HG03571 (cell line): ENCODE data around the gene SLC5A5.
"Not testable (repeated sequence)": the region's sequence is repeated elsewhere in the genome, so short reads cannot be mapped to it uniquely, and the experiment has no call there.

Experiments used
- ATAC-seq: cut with Tn5 transposase; IDR thresholded peaks from one replicate; pipeline ENCODE4 v1.9.1; 2021; ENCODE audit not compliant: unreplicated experiment

SLC5A5 gene

DNA sequence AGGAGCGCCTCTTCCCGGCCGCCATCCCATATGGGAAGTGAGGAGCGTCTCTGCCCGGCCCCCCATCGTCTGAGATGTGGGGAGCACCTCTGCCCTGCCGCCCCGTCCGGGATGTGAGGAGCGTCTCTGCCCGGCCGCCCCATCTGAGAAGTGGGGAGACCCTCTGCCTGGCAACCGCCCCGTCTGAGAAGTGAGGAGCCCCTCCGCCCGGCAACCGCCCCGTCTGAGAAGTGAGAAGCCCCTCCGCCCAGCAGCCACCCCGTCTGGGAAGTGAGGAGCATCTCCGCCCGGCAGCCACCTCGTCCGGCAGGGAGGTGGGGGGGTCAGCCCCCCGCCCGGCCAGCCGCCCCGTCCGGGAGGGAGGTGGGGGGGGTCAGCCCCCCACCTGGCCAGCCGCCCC, 46.4 kb downstream of the SLC5A5 start:
- ATAC-seq = not testable (repeated sequence)

DNA sequence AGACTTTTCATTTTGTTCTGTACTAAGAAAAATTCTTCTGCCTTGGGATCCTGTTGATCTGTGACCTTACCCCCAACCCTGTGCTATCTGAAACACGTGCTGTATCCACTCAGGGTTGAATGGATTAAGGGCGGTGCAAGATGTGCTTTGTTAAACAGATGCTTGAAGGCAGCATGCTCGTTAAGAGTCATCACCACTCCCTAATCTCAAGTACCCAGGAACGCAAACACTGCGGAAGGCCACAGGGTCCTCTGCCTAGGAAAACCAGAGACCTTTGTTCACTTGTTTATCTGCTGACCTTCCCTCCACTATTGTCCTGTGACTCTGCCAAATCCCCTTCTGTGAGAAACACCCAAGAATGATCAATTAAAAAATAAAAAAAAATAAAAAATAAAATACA, 47.4 kb downstream of the SLC5A5 start:
- ATAC-seq = not testable (repeated sequence)

DNA sequence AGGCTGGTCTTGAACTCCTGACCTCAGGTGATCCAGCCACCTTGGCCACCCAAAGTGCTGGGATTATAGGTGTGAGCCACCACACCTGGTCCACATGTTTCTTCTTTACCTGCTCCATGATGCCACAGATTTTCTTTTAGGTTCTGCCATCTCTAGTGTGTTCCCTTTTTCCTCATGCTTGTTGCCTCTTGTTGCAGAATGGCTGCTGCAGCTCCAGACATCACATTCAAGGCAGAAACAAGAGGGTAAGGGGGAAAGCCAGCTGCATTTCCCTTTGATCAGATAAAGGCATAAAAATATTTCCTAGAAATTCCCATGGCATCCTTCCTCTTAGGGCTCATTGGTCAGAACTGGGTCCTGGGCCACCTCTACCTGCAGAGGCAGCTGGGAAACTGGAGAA, 48.8 kb downstream of the SLC5A5 start:
- no peak for ATAC-seq

DNA sequence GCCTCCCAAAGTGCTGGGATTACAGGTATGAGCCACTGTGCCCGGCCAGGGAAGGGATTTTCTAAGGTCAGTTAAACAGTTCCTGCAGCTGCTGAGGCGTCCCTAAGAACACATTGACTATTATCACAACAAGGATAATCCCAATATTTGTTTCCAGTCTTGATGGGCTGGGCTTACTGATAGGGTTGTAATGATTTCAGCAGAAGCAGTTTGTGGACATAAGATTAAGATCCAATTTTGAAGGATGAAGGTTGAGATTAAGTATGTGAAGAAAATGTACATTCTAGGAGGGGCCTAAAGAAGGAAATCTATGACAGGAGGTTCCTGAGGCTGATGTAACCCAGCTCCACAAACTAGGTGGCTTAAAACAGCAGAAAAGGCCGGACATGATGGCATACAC, 50.4 kb downstream of the SLC5A5 start:
- ATAC-seq = no peak

DNA sequence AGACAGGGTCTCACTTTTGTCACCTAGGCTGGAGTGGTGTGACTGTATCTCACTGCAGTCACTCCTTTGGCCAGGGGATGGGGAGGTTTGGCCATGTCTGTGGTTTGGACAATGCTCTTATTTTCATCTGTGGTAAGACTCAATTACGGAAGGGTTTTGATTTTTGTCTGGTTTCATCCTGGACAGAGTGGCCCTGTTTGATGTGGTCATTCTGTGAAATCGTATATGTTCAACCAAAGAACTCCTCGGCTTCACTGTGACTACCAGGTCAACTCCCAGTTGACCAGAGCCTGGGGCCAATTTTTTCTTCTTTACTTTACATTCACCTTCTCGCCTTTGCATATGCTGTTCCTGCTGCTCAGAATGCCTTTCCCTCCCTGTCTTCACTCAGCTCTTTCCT, 54.3 kb downstream of the SLC5A5 start:
- no peak for ATAC-seq

DNA sequence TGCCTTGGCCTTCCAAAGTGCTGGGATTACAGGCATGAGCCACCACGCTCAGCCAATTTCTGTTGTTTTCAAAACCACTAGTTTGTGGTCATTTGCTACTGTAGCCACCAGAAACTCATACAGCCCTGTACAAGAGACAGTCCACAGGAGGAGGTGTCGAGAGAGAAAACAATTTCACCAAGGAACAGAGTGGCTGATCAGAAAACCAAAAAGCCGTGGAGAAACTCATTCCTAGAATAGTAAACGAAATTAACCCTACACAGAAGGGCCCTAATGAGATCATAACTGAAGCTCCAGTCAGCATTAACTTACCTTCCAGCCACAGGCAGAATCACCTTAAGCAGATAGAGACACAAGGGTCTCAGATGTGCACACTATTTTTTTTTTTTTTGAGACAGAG, 57.3 kb downstream of the SLC5A5 start:
- no peak for ATAC-seq

DNA sequence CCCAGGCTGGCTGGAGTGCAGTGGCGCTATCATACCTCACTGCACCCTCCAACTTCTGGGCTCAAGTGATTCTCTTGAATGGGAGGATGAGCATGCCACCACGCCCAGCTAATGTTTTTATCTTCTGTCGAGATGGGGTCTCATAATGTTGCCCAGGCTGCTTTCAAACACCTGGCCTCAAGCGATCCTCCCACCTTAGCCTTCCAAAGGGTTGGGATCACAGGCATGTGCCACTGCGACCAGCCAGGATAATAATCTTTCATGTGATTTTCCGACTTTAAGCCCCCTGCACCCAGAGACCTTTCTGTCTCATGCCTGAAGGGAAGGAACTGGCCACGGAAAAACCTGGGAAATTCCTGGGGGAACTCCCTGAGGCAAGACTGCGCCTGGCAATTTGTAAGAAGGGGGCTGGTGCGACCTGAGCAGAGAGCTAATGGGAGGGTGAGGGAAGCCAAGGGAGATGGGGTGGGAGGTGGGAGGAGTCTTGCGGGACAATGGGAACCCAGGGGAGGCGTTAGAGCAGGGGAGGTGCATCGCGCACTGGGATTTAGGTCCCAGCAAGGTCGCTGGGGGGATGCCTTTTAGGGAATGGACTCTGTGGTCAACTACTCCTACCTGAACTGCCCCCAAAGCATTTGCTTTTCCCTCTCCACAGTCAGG, 59.9 kb downstream of the SLC5A5 start:
- ATAC-seq = no peak

DNA sequence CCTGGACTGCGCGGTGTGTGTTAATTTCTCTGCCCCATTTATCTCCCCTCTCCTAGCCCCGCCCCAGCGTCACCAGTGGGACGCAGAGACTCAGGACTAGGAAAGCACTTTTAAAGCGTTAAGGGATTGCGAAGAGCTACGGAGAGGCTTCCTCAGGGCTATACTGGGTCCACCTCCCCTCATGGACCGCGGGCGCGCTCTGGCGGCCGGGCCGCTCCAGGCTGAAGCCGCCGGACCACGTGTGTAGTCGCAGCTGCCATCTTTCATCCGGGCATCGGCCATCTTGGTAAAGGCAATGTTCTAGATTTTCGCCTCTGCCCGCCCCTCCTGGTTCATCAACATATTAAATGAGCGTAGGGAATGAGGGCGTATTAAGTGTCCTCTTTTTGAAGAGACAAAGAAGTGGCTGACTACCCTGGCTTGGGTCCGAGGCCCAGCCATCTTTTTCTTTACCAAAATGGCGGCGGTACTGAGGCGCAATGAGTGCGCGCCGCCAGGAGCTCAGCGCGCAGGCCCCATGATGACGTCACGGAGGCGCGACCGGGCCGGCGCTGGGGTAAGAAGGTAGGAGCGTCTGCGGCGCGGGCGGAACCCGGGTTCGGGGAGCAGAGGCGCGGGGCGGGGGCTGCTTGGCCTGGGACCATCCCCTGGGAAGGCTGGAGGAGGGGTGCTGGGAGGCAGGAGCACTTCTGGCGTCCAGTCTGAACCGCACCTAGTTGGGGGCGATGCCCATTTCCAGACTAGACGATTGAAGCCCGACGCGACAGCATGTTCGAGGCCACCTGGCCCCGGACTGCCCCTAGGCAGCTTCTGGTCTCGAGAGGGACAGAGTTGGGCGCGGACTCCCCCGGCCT, 61.0 kb downstream of the SLC5A5 start, which contains the start of gene CCDC124:
Gene CCDC124, plus strand, starts transcription at position 531 of the 854 bp plus-strand sequence. CDS start 3,406 bp downstream, outside the sequence.
- ATAC-seq = peak; percentile 60

DNA sequence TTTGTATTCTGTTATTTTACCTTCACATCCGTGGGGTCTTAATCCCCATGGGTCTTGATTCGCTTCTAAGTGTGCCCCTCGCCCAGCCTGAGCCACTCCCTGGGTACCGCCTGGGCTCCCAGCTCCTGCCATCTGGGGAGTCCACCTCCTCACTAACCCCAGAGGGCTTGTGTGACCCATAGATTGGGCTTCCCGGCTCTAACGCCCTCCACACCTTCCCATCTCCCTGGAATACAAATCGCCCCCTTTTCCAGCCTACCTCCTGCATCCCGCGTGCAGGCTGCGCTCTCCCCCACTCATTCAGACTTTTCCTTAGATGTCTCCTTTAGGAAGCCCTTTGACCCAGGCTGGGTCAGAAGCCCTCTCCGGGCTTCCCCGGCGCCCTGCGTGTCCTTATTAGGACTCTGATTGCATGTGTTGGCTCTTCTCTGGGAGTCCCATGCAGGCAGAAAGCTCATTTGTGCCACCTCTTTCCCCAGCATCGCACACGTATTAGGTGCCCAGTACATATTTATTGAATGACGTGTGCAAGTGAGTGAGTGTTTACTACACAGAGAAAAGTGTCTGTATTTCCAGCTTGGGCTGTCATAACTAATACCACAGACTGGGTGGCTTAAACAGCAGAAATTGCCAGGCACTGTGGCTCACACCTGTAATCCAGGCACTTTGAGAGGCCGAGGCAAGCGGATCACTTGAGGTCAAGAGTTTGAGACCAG, 61.8 kb downstream of the SLC5A5 start:
- no peak for ATAC-seq

DNA sequence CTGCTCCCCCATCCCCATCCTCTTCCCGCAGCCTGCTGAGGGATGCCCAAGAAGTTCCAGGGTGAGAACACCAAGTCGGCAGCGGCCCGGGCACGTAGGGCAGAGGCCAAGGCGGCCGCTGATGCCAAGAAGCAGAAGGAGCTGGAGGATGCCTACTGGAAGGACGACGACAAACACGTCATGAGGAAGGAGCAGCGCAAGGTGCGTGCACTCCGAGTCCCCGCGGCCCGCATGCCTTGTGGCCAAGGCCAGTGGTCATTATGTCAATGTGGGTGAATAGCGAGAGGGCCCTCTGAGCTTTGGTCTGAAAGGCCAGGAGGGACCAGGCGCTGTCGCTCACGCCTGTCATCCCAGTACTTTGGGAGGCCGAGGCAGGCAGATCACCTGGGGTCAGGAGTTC, 64.6 kb downstream of the SLC5A5 start:
- ATAC-seq = no peak

DNA sequence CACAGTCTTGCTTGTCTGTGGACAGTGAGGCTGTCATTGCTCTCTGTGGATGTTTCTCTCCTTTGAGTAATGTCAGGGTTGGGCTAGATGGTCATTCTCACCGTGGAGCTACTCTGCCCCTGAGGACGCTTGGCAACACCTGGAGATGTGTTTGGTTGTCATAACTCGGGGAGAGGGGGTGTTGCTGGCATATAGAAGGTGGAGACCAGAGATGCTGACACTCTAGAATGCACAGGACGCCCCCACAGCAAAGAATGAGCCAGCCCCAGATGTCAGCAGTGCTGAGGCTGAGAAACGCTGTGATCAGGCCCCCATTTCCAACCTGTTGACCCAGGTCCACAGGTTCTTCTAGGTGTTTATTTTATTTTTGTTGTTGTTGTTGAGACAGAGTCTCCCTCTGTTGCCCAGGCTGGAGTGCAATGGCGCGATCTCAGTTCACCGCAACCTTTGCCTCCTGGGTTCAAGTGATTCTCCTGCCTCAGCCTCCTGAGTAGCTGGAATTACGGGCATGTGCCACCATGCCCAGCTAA, 65.7 kb downstream of the SLC5A5 start:
- ATAC-seq = no peak

DNA sequence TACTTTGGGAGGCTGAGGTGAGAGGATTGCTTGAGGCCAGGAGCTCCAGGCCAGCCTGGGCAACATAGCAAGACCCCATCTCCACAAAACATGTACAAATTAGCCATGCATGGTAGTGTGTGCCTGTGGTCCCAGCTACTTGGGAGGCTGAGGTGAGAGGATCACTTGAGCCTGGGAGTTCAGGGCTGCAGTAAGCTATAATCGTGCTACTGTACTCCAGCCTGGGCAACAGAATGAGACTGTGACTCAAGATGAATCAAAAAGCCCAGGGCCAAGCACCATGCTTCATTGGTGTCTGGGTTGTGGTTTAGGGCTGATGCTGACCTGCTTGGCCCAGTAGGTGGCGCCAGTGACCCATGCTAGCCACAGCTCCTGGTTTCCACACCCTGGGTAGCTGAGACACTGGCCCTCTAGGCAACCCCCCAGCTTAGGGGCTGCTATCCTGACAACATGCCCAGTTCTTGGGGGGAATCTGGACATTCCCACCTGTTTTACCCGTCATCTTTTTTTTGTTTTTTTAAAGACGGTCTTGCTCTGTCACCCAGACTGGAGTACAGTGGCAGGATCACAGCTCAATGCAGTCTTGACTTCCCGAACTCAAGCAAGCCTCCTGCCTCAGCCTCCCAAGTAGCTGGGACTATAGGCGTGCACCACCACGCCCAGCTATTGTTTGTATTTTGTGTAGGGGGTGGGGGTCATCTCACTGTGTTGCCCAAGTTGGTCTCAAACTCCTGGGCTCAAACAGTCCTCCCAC, 66.5 kb downstream of the SLC5A5 start:
- no peak for ATAC-seq

DNA sequence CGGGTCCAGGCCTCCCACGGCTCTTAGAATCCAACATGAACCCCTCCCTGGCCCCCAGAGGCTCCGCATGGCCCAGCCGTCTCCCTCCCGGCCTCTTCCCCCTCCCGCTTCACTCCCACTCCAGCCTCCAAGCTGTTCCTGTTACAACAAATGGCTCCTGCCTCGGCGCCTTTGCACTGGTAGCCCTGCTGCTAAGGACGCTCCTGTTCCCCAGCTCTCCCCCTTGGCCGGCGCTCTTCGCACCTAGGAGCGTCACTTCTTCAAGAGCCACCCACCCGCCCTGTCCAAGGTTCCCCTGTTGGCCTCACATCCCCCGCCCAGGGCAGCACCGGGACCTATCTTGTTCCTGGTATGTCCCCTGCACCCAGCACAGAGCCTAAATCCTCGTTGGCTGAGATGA, 70.4 kb downstream of the SLC5A5 start:
- ATAC-seq = no peak

DNA sequence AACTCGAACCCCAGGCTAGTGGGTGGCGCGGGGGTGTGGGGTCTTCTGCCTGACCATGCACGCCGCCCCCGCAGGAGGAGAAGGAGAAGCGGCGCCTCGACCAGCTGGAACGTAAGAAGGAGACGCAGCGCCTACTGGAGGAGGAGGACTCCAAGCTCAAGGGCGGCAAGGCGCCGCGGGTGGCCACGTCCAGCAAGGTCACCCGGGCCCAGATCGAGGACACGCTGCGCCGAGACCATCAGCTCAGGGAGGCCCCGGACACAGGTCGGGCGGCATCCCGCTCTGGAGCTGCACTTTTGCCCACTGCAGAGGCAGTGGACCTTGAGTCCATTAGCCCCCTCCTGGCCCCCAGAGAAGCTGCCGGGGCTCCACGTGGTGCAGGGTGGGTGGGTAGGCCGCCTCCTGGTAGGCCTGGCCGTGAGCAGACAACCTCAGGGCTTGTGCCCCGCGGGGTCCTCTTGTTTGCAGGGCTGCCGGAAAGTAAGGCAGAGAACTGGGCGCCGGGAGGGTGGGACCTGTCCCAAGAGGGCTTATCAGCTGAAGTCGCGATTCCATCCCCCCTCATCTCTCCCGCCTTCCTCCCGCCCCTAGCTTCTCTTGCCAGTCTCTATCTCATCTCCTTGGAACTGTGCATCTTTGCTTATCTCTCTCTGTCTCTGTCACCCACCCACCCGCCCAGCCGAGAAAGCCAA, 71.0 kb downstream of the SLC5A5 start:
- ATAC-seq = no peak

DNA sequence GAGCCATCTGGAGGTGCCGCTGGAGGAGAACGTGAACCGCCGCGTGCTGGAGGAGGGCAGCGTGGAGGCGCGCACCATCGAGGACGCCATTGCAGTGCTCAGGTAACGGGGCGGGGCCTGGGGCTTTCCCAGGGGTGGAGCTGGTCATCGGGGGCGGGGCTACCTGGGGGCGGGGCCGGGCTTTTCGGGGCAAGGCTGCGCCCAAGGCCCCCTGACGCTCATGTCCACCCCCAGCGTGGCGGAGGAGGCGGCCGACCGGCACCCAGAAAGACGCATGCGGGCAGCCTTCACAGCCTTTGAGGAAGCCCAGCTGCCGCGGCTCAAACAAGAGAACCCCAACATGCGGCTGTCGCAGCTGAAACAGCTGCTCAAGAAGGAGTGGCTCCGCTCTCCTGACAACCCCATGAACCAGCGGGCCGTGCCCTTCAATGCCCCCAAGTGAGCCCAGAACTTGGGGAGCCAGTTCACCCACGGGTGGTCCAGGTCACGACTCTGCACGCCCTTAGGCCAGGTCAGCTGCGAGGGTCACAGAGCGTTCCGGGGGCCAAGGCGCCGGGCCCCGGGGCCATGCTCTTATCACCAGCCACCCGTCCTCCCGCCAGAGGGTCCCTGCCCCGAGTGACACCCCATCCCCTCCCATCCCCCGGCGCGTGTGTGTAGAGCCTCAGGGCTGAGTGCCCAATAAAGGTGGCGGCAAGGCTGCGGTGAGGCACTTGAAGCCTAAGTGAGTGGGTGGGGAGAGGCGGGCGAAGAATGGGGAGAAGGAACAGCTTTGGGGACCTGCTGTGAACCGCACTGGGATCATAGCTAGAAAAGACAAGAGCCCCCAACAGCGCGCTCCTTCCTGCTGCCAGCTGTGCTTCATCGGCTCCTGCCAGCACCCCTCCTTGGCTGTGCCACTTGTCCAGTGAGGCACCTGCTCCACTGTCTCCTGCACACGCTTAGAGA, 71.8 kb downstream of the SLC5A5 start:
- no peak for ATAC-seq

DNA sequence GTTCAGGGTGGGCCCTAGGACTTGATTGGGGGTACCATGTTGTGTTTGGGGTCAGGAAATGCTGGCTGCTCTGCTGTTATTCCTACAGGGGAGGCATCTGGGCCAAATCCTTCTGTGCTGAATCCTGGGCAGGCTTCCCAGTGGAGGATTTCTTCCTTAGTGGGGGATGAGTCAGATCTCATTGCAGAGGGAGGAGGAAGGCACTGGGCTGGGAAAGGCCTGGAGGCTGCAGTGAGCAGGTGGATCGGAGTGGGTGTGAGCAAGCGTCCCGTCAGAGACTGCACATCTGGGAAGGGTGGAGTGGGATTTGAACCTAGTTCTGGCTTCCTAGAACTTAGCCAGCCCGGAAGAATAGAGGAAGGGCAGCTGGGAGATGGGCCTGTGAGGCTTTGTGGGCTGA, 72.6 kb downstream of the SLC5A5 start:
- ATAC-seq = no peak
